K562 (cell line): ENCODE measurements around the gene HVCN1. TPM values are rescaled to one million over a fixed set of nuclear protein-coding genes. Genes with fewer than 3 reads are reported as not detected.

Experiments used
- ATAC-seq: fragments of 200-7000 bp; cut with Tn5 transposase; 3 replicates; pipeline ENCODE4 v1.9.1; 2020; ENCODE audit warnings: moderate library complexity
- BruUV-seq: library from RNA; stranded (reverse); fragments of 400-500 nt; replicated peaks from 2 replicates; lab custom pipeline; 2021; lab: Mats Ljungman, UMichigan
- CTCF ChIA-PET: fragments of 300-600 bp; formaldehyde crosslinking; extraction: SDS; loops from one replicate; lab custom pipeline; 2021; ENCODE audit warnings: low intra/inter-chr PET ratio; lab: Yijun Ruan, JAX
- POLR2A ChIA-PET: fragments of 300-600, 350-650 bp; sonication (Branson Sonifier 250); formaldehyde crosslinking; extraction: SDS; loops from one replicate; lab custom pipeline; 2021; ENCODE audit warnings: antibody characterized with exemption, inconsistent platforms; lab: Yijun Ruan, JAX
- DNase-seq, 4 experiments: peaks; one replicate each; pipeline versions ENCODE4 v3.0.0 to v3.0.0-alpha.2; 2011 to 2018; ENCODE audit warnings: low spot score in 3 of 4, mixed read lengths in 3 of 4; ENCODE audit errors: extremely low read depth in 1 of 4
- FAIRE-seq: peaks from 2 replicates; lab custom pipeline; 2011; peaks lifted over from hg19 to GRCh38; lab: Jason Lieb, UNC
- H2AFZ ChIP-seq: 2 replicates; pipeline ENCODE4 v1.6.0; 2011; ENCODE audit warnings: low read depth, low read length, control low read depth, inconsistent platforms
- H3K27ac ChIP-seq: fragments of 200-600 bp; 3 replicates; pipeline ENCODE4 v1.8.0; 2011; ENCODE audit warnings: low read depth, mild to moderate bottlenecking, control low read depth, inconsistent platforms, low read length, moderate library complexity, mixed read lengths; ENCODE audit errors: extremely low read depth
- H3K27me3 ChIP-seq, 2 experiments: fragments of 300-600 bp in 1 of 2; 2 replicates in 1 of 2; 3 replicates in 1 of 2; pipeline versions ENCODE4 v1.6.0 to v1.8.0; 2011; ENCODE audit warnings: inconsistent platforms in 2 of 2, low read length in 2 of 2, mild to moderate bottlenecking in 1 of 2, mixed read lengths in 1 of 2, moderate library complexity in 1 of 2; ENCODE audit not compliant: control insufficient read depth in 2 of 2, insufficient read depth in 2 of 2
- H3K36me3 ChIP-seq: fragments of 300-600 bp; 3 replicates; pipeline ENCODE4 v1.8.0; 2011; ENCODE audit warnings: mild to moderate bottlenecking, low read length, inconsistent platforms; ENCODE audit not compliant: control insufficient read depth, insufficient read depth
- H3K4me1 ChIP-seq, 2 experiments: fragments of 200-600 bp in 1 of 2; replicated peaks in 1 of 2; 2 replicates in 1 of 2; 3 replicates in 1 of 2; pipeline versions ENCODE4 v1.5.1 to v1.8.0; 2011; ENCODE audit warnings: inconsistent platforms in 2 of 2, low read length in 2 of 2, mild to moderate bottlenecking in 1 of 2, mixed read lengths in 1 of 2, moderate library complexity in 1 of 2; ENCODE audit not compliant: control insufficient read depth in 2 of 2, insufficient read depth in 2 of 2
- H3K4me2 ChIP-seq: 2 replicates; pipeline ENCODE4 v1.6.1; 2011; ENCODE audit warnings: low read length, control low read depth, inconsistent platforms, mixed read lengths; ENCODE audit not compliant: insufficient read depth
- H3K4me3 ChIP-seq: fragments of 200-600 bp; sonication (generic), shearing (Covaris generic); 2 replicates; pipeline ENCODE4 v1.5.1; 2016; ENCODE audit warnings: control low read depth, inconsistent platforms
- H3K79me2 ChIP-seq: fragments of 200-600 bp; 3 replicates; pipeline ENCODE4 v1.8.0; 2011; ENCODE audit warnings: low read length, inconsistent platforms; ENCODE audit not compliant: control insufficient read depth, insufficient read depth
- H3K9ac ChIP-seq, 2 experiments: 2 replicates each; pipeline versions ENCODE4 v1.6.0 to v1.6.1; 2011; ENCODE audit warnings: low read depth in 2 of 2, low read length in 2 of 2, control low read depth in 1 of 2, inconsistent platforms in 1 of 2, mild to moderate bottlenecking in 1 of 2, mixed read lengths in 1 of 2; ENCODE audit not compliant: insufficient read depth in 1 of 2
- H3K9me1 ChIP-seq: one replicate; pipeline ENCODE4 v1.6.0; 2011; ENCODE audit warnings: inconsistent platforms, mild to moderate bottlenecking, low read length, moderate library complexity; ENCODE audit not compliant: control insufficient read depth, insufficient read depth
- H3K9me3 ChIP-seq: replicated peaks from 2 replicates; pipeline ENCODE4 v1.5.1; 2011; ENCODE audit warnings: low read depth, low read length, inconsistent platforms; ENCODE audit not compliant: control insufficient read depth, insufficient read depth
- H4K20me1 ChIP-seq: replicated peaks from 2 replicates; pipeline ENCODE4 v1.6.1; 2011; ENCODE audit warnings: low read length, inconsistent platforms, mixed read lengths; ENCODE audit not compliant: control insufficient read depth, insufficient read depth
- GABPA ChIP-seq: fragments of 200-800 bp; sonication (Bioruptor generic); conservative IDR thresholded peaks from 2 replicates; pipeline ENCODE4 v1.6.1; 2016; ENCODE audit warnings: low read depth, missing genetic modification characterization, missing compliant biosample characterization
- MIER1 ChIP-seq: fragments of 450-650 bp; IDR thresholded peaks from 2 replicates; pipeline ENCODE4 v1.6.1; 2016; ENCODE audit warnings: antibody characterized with exemption, mild to moderate bottlenecking, low read depth
- PKNOX1 ChIP-seq: fragments of 450-650 bp; IDR thresholded peaks from 2 replicates; pipeline ENCODE4 v1.6.1; 2016
- SNRNP70 ChIP-seq: fragments of 200-400 bp; formaldehyde crosslinking; optimal IDR thresholded peaks from 2 replicates; pipeline ENCODE3; 2017; ENCODE audit warnings: low read depth, low read length
- ZNF384 ChIP-seq: IDR thresholded peaks from 2 replicates; pipeline ENCODE4 v1.6.1; 2012; ENCODE audit warnings: low read depth, low read length, improper control_type of control experiment
- WGBS: fragments of 100-300 bp; shearing (Covaris generic); methylation state at CpG from one replicate; pipeline ENCODE4 v1.1.6; 2016; ENCODE audit warnings: low coverage, mixed read lengths; ENCODE audit not compliant: insufficient coverage; ENCODE audit errors: missing lambda C conversion rate; 5-methylcytosine and 5-hydroxymethylcytosine counted together
- in situ Hi-C: fragments of 300-500 bp; cut with MboI; formaldehyde crosslinking; loops from 4 replicates; pipeline ENCODE4 v1.15.0; 2018; ENCODE audit warnings: inconsistent platforms, mixed read lengths
- intact Hi-C: fragments of 100-400 bp; cut with micrococcal nuclease; formaldehyde crosslinking; loops from 2 replicates; pipeline ENCODE4 v1.14.2; 2022
- polyA plus RNA-seq, 8 experiments: library from polyadenylated mRNA; depleted of rRNA in 4 of 8; stranded (reverse) in 5 of 8; unstranded in 3 of 8; fragments of >200 nt; fragmentation: Nextera tagmentation in 2 of 8; fragmentation: Illumina TruSeq in 1 of 8; extraction: Ambion mirVana in 2 of 8; extraction: Trizol in 1 of 8; gene quantifications; 2 replicates each; pipeline versions ENCODE4 v1.2.1 to v1.2.3, GENCODE V29; 2011 to 2014; ENCODE audit warnings: inconsistent platforms in 1 of 8, missing spikeins in 1 of 8
- total RNA-seq, 7 experiments: library from RNA; depleted of rRNA in 6 of 7; stranded (reverse); fragments of >200 nt in 6 of 7; fragmentation: Illumina TruSeq in 2 of 7; extraction: Trizol in 2 of 7; gene quantifications; 2 replicates each; pipeline versions ENCODE4 v1.2.1 to v1.2.3, GENCODE V29; 2011 to 2021; ENCODE audit warnings: low replicate concordance in 1 of 7
- TF ChIP-seq, protein P1 (sequence below): sonication (generic); formaldehyde crosslinking; IDR thresholded peaks from 2 replicates; pipeline ENCODE4 v1.8.1; 2022; ENCODE audit warnings: missing genetic modification reagents
- TF ChIP-seq, protein P2 (sequence below), 2 experiments: fragments of 450-650 bp; formaldehyde crosslinking in 1 of 2; IDR thresholded peaks; 2 replicates each; pipeline versions ENCODE4 v1.4.0 to v1.6.1; 2014 to 2020; ENCODE audit warnings: mild to moderate bottlenecking in 2 of 2, borderline replicate concordance in 1 of 2, low read depth in 1 of 2
- TF ChIP-seq, protein P3 (sequence below), 3 experiments: IDR thresholded peaks in 2 of 3; conservative IDR thresholded peaks in 1 of 3; 2 replicates each; pipeline ENCODE4 v1.5.1; 2011 to 2012; ENCODE audit warnings: low read length in 3 of 3, mild to moderate bottlenecking in 3 of 3, control low read depth in 2 of 3, improper control_type of control experiment in 1 of 3, inconsistent platforms in 1 of 3, low read depth in 1 of 3, mixed read lengths in 1 of 3, moderate library complexity in 1 of 3; ENCODE audit not compliant: insufficient read depth in 2 of 3

Gene HVCN1
- total and polyA plus RNA-seq, 9 of the 15 experiments (the other 6 are each of a cell fraction or from before 2014, with no cell fraction given): 0.21 to 1.4 (median 0.74) TPM

- no peaks in the 10 kb centered on the region for H3K9me1 ChIP-seq
- no TSS peak for BruUV-seq
- intact Hi-C loops: loop anchor here (1.0 to 2.0 kb wide), 2 partner anchors 49 to 177 kb away; no protein-coding TSS in a partner anchor
- H3K27ac ChIP-seq: no peak overlapping the region
- peaks cover 12 to 34% of the 10 kb centered on the region in 2 experiments; a peak in 4 of 5 replicates for H3K27me3 ChIP-seq
- no peaks in the 10 kb centered on the region for H3K9me3 ChIP-seq
- H2AFZ ChIP-seq: no peak overlapping the region
- ATAC-seq: peak; percentile 91
- no peaks in the 10 kb centered on the region for H3K36me3 ChIP-seq
- FAIRE-seq: no peak
- H3K4me1 ChIP-seq: no peaks in the 10 kb centered on the region
- H3K79me2 ChIP-seq: no peaks in the 10 kb centered on the region
- CTCF ChIA-PET: interaction anchor here (1.4 kb wide), 1 partner anchor 177 kb away, joined by 4 read pairs; no protein-coding TSS in a partner anchor
- POLR2A ChIA-PET: interaction anchor here (0.7 to 1.1 kb wide), 2 partner anchors 9 to 27 kb away, joined by 4 read pairs; no protein-coding TSS in a partner anchor
- in situ Hi-C loops: no loop called here
- no peak overlapping the region for H3K9ac ChIP-seq
- DNase-seq: peak in 1 of 4 experiments; percentile 43
- H3K4me3 ChIP-seq: no peak overlapping the region
- H3K4me2 ChIP-seq: no peak overlapping the region
- 18% methylated on average over 11 of the region's 11 CpGs for WGBS
- H4K20me1 ChIP-seq: no peaks in the 10 kb centered on the region
- peak; percentile 33; the same call in 1 of the 2 replicates for TF ChIP-seq PKNOX1
- TF ChIP-seq, protein P1, sequence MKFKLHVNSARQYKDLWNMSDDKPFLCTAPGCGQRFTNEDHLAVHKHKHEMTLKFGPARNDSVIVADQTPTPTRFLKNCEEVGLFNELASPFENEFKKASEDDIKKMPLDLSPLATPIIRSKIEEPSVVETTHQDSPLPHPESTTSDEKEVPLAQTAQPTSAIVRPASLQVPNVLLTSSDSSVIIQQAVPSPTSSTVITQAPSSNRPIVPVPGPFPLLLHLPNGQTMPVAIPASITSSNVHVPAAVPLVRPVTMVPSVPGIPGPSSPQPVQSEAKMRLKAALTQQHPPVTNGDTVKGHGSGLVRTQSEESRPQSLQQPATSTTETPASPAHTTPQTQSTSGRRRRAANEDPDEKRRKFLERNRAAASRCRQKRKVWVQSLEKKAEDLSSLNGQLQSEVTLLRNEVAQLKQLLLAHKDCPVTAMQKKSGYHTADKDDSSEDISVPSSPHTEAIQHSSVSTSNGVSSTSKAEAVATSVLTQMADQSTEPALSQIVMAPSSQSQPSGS (CRISPR knock-in tag): no peak
- TF ChIP-seq, protein P2, sequence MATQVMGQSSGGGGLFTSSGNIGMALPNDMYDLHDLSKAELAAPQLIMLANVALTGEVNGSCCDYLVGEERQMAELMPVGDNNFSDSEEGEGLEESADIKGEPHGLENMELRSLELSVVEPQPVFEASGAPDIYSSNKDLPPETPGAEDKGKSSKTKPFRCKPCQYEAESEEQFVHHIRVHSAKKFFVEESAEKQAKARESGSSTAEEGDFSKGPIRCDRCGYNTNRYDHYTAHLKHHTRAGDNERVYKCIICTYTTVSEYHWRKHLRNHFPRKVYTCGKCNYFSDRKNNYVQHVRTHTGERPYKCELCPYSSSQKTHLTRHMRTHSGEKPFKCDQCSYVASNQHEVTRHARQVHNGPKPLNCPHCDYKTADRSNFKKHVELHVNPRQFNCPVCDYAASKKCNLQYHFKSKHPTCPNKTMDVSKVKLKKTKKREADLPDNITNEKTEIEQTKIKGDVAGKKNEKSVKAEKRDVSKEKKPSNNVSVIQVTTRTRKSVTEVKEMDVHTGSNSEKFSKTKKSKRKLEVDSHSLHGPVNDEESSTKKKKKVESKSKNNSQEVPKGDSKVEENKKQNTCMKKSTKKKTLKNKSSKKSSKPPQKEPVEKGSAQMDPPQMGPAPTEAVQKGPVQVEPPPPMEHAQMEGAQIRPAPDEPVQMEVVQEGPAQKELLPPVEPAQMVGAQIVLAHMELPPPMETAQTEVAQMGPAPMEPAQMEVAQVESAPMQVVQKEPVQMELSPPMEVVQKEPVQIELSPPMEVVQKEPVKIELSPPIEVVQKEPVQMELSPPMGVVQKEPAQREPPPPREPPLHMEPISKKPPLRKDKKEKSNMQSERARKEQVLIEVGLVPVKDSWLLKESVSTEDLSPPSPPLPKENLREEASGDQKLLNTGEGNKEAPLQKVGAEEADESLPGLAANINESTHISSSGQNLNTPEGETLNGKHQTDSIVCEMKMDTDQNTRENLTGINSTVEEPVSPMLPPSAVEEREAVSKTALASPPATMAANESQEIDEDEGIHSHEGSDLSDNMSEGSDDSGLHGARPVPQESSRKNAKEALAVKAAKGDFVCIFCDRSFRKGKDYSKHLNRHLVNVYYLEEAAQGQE (IDR thresholded peaks at IDR 0.05; ENCODE audit: borderline replicate concordance): peak; percentile 64; the same call in 1 of the 2 replicates
- TF ChIP-seq, protein P2 (CRISPR knock-in tag; IDR thresholded peaks at IDR 0.05; ENCODE audit: low read depth): no peak
- TF ChIP-seq GABPA (tag): 0 out of 2 replicates have a peak, but pooled peaks have one; percentile 15
- TF ChIP-seq MIER1: no peak
- no peak for TF ChIP-seq SNRNP70
- TF ChIP-seq, protein P3, sequence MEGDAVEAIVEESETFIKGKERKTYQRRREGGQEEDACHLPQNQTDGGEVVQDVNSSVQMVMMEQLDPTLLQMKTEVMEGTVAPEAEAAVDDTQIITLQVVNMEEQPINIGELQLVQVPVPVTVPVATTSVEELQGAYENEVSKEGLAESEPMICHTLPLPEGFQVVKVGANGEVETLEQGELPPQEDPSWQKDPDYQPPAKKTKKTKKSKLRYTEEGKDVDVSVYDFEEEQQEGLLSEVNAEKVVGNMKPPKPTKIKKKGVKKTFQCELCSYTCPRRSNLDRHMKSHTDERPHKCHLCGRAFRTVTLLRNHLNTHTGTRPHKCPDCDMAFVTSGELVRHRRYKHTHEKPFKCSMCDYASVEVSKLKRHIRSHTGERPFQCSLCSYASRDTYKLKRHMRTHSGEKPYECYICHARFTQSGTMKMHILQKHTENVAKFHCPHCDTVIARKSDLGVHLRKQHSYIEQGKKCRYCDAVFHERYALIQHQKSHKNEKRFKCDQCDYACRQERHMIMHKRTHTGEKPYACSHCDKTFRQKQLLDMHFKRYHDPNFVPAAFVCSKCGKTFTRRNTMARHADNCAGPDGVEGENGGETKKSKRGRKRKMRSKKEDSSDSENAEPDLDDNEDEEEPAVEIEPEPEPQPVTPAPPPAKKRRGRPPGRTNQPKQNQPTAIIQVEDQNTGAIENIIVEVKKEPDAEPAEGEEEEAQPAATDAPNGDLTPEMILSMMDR (IDR thresholded peaks at IDR 0.05 in 2 of 3, conservative IDR thresholded peaks at IDR 0.05 in 1 of 3; ENCODE audit: insufficient read depth in 2 of 3, low read depth in 1 of 3, low read length in 3 of 3): peak; percentile 32 to 59 (median 54); a peak in 4 of 6 replicates
- TF ChIP-seq ZNF384: peak; percentile 19; the same call in 1 of the 2 replicates
Measured at GRCh38 chr12:110649341-110649847, 39.5 kb downstream of the HVCN1 start.
